ENCODE data around the gene LRP1. TPM values are rescaled to one million over a fixed set of nuclear protein-coding genes. Genes with fewer than 3 reads are reported as not detected.

LRP1 gene
- total RNA-seq, 2 donors from 2014 or later: 53.5 to 198 TPM

- no peak overlapping the region for H3K27ac ChIP-seq
- peaks cover 13% of the 10 kb centered on the region for H3K4me1 ChIP-seq (replicated peaks)
- intact Hi-C loops (cut with DNase I): no loop called here
- WGBS: 92% methylated on average over 3 of the region's 3 CpGs
- DNase-seq (ENCODE audit: low spot score): no peak
- H3K9me3 ChIP-seq: no peaks in the 10 kb centered on the region
- H3K27me3 ChIP-seq (replicated peaks; ENCODE audit: insufficient read depth): no peaks in the 10 kb centered on the region
- no peak overlapping the region for H3K4me3 ChIP-seq
- TF ChIP-seq CTCF (IDR thresholded peaks at IDR 0.05) (no peak), POLR2AphosphoS5 (IDR thresholded peaks at IDR 0.05) (no peak)
- no peaks in the 10 kb centered on the region for H3K36me3 ChIP-seq
Observed at GRCh38 chr12:57234233-57234570, 105.9 kb downstream of the LRP1 start.

DNA sequence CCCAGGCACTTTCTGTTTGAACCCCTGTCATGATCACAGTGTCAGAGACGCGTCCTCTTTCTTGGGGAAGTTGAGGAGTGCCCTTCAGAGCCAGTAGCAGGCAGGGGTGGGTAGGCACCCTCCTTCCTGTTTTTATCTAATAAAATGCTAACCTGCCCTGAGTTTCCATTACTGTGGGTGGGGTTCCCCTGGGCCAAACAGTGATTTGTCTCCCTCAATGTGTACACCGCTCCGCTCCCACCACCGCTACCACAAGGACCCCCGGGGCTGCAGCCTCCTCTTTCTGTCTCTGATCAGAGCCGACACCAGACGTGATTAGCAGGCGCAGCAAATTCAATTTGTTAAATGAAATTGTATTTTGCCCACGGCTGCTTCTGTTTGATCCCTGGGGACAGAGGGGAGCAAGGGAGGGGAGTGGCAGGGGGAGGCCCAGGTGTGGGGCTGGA lies 106.3 kb downstream of the LRP1 start:
- Histone ChIP-seq H3K4me1 (replicated peaks) (peaks cover 11% of the 10 kb centered on the region), H3K27ac (no peak overlapping the region), H3K4me3 (no peak overlapping the region)

DNA sequence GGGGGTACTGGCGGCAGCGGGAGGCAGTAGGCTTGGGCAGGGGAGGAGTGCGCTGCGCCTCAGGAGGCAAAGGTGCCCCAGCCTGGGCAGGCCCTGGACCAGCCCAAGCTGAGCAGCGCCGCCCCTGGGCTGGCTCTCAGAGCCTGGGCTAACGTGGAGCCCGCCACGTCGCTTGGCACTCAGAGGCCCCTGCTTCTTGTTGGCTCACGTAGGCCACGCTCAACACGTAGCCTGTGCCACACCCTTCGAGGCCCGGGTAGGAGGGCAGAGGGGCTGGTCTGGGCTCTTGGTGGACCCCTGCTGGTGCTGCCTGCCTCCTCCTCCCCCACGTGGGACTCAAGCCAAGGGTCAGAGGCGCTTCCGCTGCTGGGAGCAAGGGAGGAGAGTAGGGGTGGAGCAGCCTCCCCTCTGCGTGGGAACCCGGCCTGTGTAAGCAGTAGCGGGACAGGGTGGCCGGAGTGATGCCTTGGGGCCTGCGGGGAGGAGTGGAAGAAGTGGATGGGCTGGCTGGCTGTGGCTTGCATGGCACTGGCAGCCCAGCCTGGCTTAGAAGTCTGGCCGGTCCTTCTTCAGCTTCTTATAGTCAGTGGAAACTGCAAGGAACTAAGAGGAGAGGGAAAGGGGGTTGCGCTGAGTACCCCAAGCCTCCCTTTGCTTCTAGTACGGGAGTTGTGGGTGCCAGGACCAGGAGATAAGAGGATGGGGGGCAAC lies 106.9 kb downstream of the LRP1 start:
- intact Hi-C loops (cut with DNase I): no loop called here
- Histone ChIP-seq H3K4me1 (replicated peaks) (peaks cover 13% of the 10 kb centered on the region), H3K4me3 (no peak overlapping the region), H3K9me3 (no peaks in the 10 kb centered on the region), H3K27me3 (replicated peaks; ENCODE audit: insufficient read depth) (no peaks in the 10 kb centered on the region), H3K36me3 (no peaks in the 10 kb centered on the region), H3K27ac (no peak overlapping the region)
- WGBS: 70% methylated on average over 26 of the region's 26 CpGs
- no peak for TF ChIP-seq CTCF (IDR thresholded peaks at IDR 0.05)
- no peak for TF ChIP-seq POLR2A (IDR thresholded peaks at IDR 0.05)
- TF ChIP-seq POLR2AphosphoS5 (IDR thresholded peaks at IDR 0.05): no peak
- no peak for DNase-seq (ENCODE audit: low spot score)

More for the DNA sequence above, 106.3 kb downstream of the LRP1 start:
- H3K9me3 ChIP-seq: no peaks in the 10 kb centered on the region
- no peak for TF ChIP-seq CTCF (IDR thresholded peaks at IDR 0.05)
- TF ChIP-seq POLR2A (IDR thresholded peaks at IDR 0.05): no peak
- no peak for TF ChIP-seq POLR2AphosphoS5 (IDR thresholded peaks at IDR 0.05)
- H3K36me3 ChIP-seq: no peaks in the 10 kb centered on the region
- intact Hi-C loops (cut with DNase I): no loop called here
- no peaks in the 10 kb centered on the region for H3K27me3 ChIP-seq (replicated peaks; ENCODE audit: insufficient read depth)
- WGBS: 88% methylated on average over 10 of the region's 10 CpGs
- DNase-seq (ENCODE audit: low spot score): no peak

DNA sequence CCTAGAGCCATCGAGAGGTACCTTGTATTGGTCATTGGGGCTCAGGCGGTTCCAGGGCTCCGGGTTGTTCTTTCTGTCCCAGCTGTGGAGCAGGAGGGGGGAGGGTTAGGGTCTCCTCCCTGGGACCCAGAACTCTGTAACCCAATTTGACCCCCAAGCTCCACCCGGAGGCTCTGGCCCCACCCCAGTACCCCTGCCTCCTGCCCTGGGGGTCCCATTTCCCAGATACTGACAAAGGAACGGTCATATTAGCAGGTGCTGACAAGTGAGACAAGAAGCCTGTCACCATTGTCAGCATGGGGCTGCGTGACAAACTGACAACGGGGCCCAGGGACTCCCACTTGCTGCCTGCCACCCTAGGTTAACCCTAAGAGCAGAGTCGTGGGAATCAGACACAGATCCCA lies 107.4 kb downstream of the LRP1 start:
- intact Hi-C loops (cut with DNase I): no loop called here
- no peaks in the 10 kb centered on the region for H3K36me3 ChIP-seq
- WGBS: 67% methylated on average over 8 of the region's 8 CpGs
- DNase-seq (ENCODE audit: low spot score): no peak
- H3K4me3 ChIP-seq: no peak overlapping the region
- H3K27me3 ChIP-seq (replicated peaks; ENCODE audit: insufficient read depth): no peaks in the 10 kb centered on the region
- no peak for TF ChIP-seq POLR2A (IDR thresholded peaks at IDR 0.05)
- TF ChIP-seq POLR2AphosphoS5 (IDR thresholded peaks at IDR 0.05): no peak
- no peak for TF ChIP-seq CTCF (IDR thresholded peaks at IDR 0.05)
- peaks cover 13% of the 10 kb centered on the region for H3K4me1 ChIP-seq (replicated peaks)
- no peak overlapping the region for H3K27ac ChIP-seq
- no peaks in the 10 kb centered on the region for H3K9me3 ChIP-seq

DNA sequence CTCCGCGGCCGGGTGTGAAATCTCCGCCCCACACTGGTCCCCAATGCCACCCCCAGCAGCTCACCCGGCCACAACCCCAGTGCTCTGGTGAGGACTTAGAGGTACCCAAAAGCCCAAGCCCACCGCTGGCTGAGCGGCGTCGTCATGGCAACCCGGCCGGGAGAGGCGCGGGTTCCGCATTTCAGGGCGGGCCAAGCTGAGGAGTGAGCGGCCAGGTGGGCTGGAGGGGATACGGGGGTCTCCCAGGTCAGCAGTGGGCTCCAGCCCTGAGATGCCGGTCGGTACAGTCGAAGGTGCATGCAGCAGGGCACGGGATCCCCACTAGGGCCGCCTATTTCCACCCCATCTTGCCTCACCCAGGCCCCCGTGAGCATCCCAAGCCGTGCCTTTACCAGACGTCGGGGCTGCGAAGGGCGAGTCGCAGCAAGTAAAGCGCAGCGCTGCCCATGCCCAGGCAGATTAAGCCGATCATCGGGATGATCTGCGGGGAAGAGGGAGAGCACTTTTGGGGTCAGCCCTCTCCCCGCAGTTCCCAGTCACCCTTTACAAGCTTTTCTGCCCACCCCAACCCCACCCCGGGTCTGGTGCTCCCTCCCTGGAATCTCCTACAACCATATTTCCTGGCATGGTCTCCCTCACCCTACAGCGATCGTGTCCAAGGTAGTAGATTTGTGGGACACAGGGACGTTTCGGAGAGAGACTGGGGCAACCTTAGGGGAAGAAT lies 108.1 kb downstream of the LRP1 start:
- intact Hi-C loops (cut with DNase I): no loop called here
- H3K4me1 ChIP-seq (replicated peaks): peaks cover 18% of the 10 kb centered on the region
- 26% methylated on average over 40 of the region's 40 CpGs for whole genome bisulfite sequencing
- no peak for DNase-seq (ENCODE audit: low spot score)
- no peaks in the 10 kb centered on the region for H3K27me3 ChIP-seq (replicated peaks; ENCODE audit: insufficient read depth)
- H3K4me3 ChIP-seq: no peak overlapping the region
- H3K9me3 ChIP-seq: no peaks in the 10 kb centered on the region
- no peak overlapping the region for H3K27ac ChIP-seq
- H3K36me3 ChIP-seq: no peaks in the 10 kb centered on the region
- TF ChIP-seq POLR2AphosphoS5 (IDR thresholded peaks at IDR 0.05) (no peak), POLR2A (IDR thresholded peaks at IDR 0.05) (no peak), CTCF (IDR thresholded peaks at IDR 0.05) (no peak)

Data from prostate gland (tissue), 2 donors.